ENCODE results near the gene PIGQ.

The PIGQ gene

GRCh38 chr16:629833-630248, 60.1 kb downstream of the PIGQ start:
- Histone ChIP-seq H2BK5ac (ENCODE audit: low read depth, low read length, poor library complexity) (peak overlapping the region; percentile 94), H3K27ac (ENCODE audit: low read depth, low read length) (peak overlapping the region; percentile 99), H3K79me1 (ENCODE audit: low read length) (peaks cover 26% of the 10 kb centered on the region), H3K4me1 (ENCODE audit: control insufficient read depth in 1 of 2, insufficient read depth in 2 of 2, low read length in 2 of 2) (peaks cover 36 to 40% of the 10 kb centered on the region in 2 experiments), H3K9ac (ENCODE audit: low read length) (no peak overlapping the region), H3K4me2 (ENCODE audit: low read length) (peak overlapping the region; percentile 74), H3K27me3 (ENCODE audit: insufficient read depth, low read length) (no peaks in the 10 kb centered on the region), H2BK12ac (ENCODE audit: low read length) (peak overlapping the region; percentile 90), H3K4ac (ENCODE audit: low read depth, low read length) (peak overlapping the region; percentile 85), H2BK120ac (ENCODE audit: insufficient read depth, low read length, poor library complexity) (peak overlapping the region; percentile 95), H3K14ac (ENCODE audit: low read length) (peak overlapping the region; percentile 83), H2AK5ac (ENCODE audit: low read length) (peak overlapping the region; percentile 98), H4K12ac (ENCODE audit: low read depth, low read length) (peak overlapping the region; percentile 68), H3K18ac (ENCODE audit: low read length) (peak overlapping the region; percentile 93), H4K8ac (ENCODE audit: low read depth, low read length) (peak overlapping the region; percentile 75), H3K9me3 (ENCODE audit: insufficient read depth, low read depth, low read length) (peaks cover 3% of the 10 kb centered on the region), H3K23ac (ENCODE audit: low read length) (no peak overlapping the region), H4K91ac (ENCODE audit: low read depth, low read length) (peak overlapping the region; percentile 99), H3K79me2 (ENCODE audit: control insufficient read depth, insufficient read depth, low read length, poor library complexity) (peaks cover 15% of the 10 kb centered on the region), H2AFZ (ENCODE audit: insufficient read depth, low read length, poor library complexity) (peak overlapping the region; percentile 51), H3K36me3 (ENCODE audit: control insufficient read depth in 1 of 2, insufficient read depth in 2 of 2, low read length in 2 of 2) (peaks cover 57 to 67% of the 10 kb centered on the region in 2 experiments), H3K4me3 (ENCODE audit: low read depth, low read length) (peak overlapping the region; percentile 42)
- WGBS (ENCODE audit: extremely low coverage, insufficient coverage, insufficient read length) = no CpG with 5 or more reads among the region's 11 CpGs
- DNase-seq = no peak

DNA sequence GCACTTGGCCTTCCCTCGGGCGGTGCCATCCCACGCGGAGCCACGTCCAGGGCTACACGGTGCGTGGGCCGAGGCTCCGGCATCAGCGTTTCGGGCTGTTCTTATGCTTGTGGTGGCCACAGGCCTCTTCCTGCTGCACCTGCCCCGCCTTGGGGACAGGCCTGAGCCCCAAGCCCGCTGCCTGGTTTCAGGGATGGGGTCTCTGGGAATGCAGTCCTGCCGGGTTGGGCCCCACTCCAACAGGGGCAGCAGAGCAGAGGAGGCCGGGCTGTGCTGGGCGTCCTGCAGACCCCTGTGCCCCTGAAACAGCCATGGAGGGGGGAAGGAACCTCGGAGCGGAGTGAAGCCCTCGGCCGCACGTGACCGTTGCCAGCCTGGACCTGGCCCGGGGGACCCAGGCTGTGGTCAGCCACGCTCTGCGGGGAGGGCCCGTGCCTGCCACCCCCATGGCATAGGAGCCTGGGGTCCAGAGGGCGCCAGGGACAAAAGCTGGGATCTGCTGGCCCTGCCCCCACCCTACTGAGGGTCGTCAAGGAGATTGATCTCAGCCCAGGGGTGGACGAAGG, 60.6 kb downstream of the PIGQ start:
- peak overlapping the region; percentile 99 for H4K91ac ChIP-seq (ENCODE audit: low read depth, low read length)
- H3K9ac ChIP-seq (ENCODE audit: low read length) = no peak overlapping the region
- H3K9me3 ChIP-seq (ENCODE audit: insufficient read depth, low read depth, low read length) = peaks cover 3% of the 10 kb centered on the region
- H2BK5ac ChIP-seq (ENCODE audit: low read depth, low read length, poor library complexity) = peak overlapping the region; percentile 94
- peak overlapping the region; percentile 75 for H4K8ac ChIP-seq (ENCODE audit: low read depth, low read length)
- peaks cover 15% of the 10 kb centered on the region for H3K79me2 ChIP-seq (ENCODE audit: control insufficient read depth, insufficient read depth, low read length, poor library complexity)
- H3K27me3 ChIP-seq (ENCODE audit: insufficient read depth, low read length) = no peaks in the 10 kb centered on the region
- H2AFZ ChIP-seq (ENCODE audit: insufficient read depth, low read length, poor library complexity) = peak overlapping the region; percentile 51
- peak overlapping the region; percentile 90 for H2BK12ac ChIP-seq (ENCODE audit: low read length)
- H3K4me1 ChIP-seq (ENCODE audit: control insufficient read depth in 1 of 2, insufficient read depth in 2 of 2, low read length in 2 of 2) = peaks cover 40 to 44% of the 10 kb centered on the region in 2 experiments
- peak overlapping the region; percentile 99 for H3K27ac ChIP-seq (ENCODE audit: low read depth, low read length)
- peak overlapping the region; percentile 98 for H2AK5ac ChIP-seq (ENCODE audit: low read length)
- H3K23ac ChIP-seq (ENCODE audit: low read length) = no peak overlapping the region
- H3K18ac ChIP-seq (ENCODE audit: low read length) = peak overlapping the region; percentile 93
- peaks cover 26% of the 10 kb centered on the region for H3K79me1 ChIP-seq (ENCODE audit: low read length)
- DNase-seq = no peak
- peak overlapping the region; percentile 95 for H2BK120ac ChIP-seq (ENCODE audit: insufficient read depth, low read length, poor library complexity)
- peak overlapping the region; percentile 85 for H3K4ac ChIP-seq (ENCODE audit: low read depth, low read length)
- H3K14ac ChIP-seq (ENCODE audit: low read length) = peak overlapping the region; percentile 83
- H3K4me3 ChIP-seq (ENCODE audit: low read depth, low read length) = peak overlapping the region; percentile 42
- peaks cover 58 to 64% of the 10 kb centered on the region in 2 experiments for H3K36me3 ChIP-seq (ENCODE audit: control insufficient read depth in 1 of 2, insufficient read depth in 2 of 2, low read length in 2 of 2)
- peak overlapping the region; percentile 68 for H4K12ac ChIP-seq (ENCODE audit: low read depth, low read length)
- peak overlapping the region; percentile 74 for H3K4me2 ChIP-seq (ENCODE audit: low read length)
- WGBS (ENCODE audit: extremely low coverage, insufficient coverage, insufficient read length) = no CpG with 5 or more reads among the region's 29 CpGs

DNA sequence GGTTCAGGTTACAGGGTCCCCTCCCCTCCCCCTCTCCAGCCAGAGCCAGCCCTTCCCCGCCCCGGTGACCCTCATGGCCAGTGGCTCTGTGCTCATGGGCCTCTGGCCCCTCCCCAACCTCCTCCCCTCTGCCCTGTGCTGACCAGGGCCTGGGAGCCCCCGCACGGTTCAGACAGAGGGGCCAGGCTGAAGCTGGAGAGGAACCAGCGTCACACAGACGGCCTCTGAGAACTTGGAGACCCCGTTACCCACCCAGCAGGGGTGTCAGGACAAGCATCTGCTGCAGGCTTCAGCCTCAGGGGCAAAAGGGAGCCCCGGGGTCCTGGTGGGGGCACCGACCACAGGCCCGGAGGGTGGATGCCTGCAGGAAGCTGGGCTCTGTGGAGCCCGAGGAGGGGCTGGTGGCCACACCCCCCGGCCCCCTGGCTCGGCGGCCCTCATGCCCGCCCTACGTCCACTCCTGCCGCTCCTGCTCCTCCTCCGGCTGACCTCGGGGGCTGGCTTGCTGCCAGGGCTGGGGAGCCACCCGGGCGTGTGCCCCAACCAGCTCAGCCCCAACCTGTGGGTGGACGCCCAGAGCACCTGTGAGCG, 61.1 kb downstream of the PIGQ start, which contains the start of gene WFIKKN1:
Gene WFIKKN1 (plus strand): TSS at position 171 of the 591 bp plus-strand sequence. CDS start 269 bp downstream, at position 440.
- Histone ChIP-seq H3K4ac (ENCODE audit: low read depth, low read length) (peak within 1 kb of the TSS; percentile 85), H3K79me1 (ENCODE audit: low read length) (peaks cover 29% of the 10 kb centered on the region), H3K14ac (ENCODE audit: low read length) (peak within 1 kb of the TSS; percentile 83), H4K8ac (ENCODE audit: low read depth, low read length) (peak within 1 kb of the TSS; percentile 75), H3K4me2 (ENCODE audit: low read length) (peak within 1 kb of the TSS; percentile 74), H3K36me3 (ENCODE audit: control insufficient read depth in 1 of 2, insufficient read depth in 2 of 2, low read length in 2 of 2) (peaks cover 52 to 58% of the 10 kb centered on the region in 2 experiments), H3K9ac (ENCODE audit: low read length) (peak within 1 kb of the TSS; percentile 60), H2BK5ac (ENCODE audit: low read depth, low read length, poor library complexity) (peak within 1 kb of the TSS; percentile 94), H3K4me3 (ENCODE audit: low read depth, low read length) (peak within 1 kb of the TSS; percentile 65), H2BK12ac (ENCODE audit: low read length) (peak within 1 kb of the TSS; percentile 90), H2AFZ (ENCODE audit: insufficient read depth, low read length, poor library complexity) (peak within 1 kb of the TSS; percentile 51), H3K4me1 (ENCODE audit: control insufficient read depth in 1 of 2, insufficient read depth in 2 of 2, low read length in 2 of 2) (peaks cover 44 to 48% of the 10 kb centered on the region in 2 experiments), H4K12ac (ENCODE audit: low read depth, low read length) (peak within 1 kb of the TSS; percentile 68), H3K9me3 (ENCODE audit: insufficient read depth, low read depth, low read length) (peaks cover 3% of the 10 kb centered on the region), H2BK120ac (ENCODE audit: insufficient read depth, low read length, poor library complexity) (peak within 1 kb of the TSS; percentile 95), H2AK5ac (ENCODE audit: low read length) (peak within 1 kb of the TSS; percentile 98), H3K27me3 (ENCODE audit: insufficient read depth, low read length) (no peaks in the 10 kb centered on the region), H3K79me2 (ENCODE audit: control insufficient read depth, insufficient read depth, low read length, poor library complexity) (peaks cover 21% of the 10 kb centered on the region), H3K27ac (ENCODE audit: low read depth, low read length) (peak within 1 kb of the TSS; percentile 99), H4K91ac (ENCODE audit: low read depth, low read length) (peak within 1 kb of the TSS; percentile 99), H3K23ac (ENCODE audit: low read length) (no peak within 1 kb of the TSS), H3K18ac (ENCODE audit: low read length) (peak within 1 kb of the TSS; percentile 93)
- WGBS (ENCODE audit: extremely low coverage, insufficient coverage, insufficient read length) = no CpG with 5 or more reads among the region's 23 CpGs
- no peak for DNase-seq

- Histone ChIP-seq H3K27ac (ENCODE audit: low read depth, low read length) (no peak overlapping the region), H4K91ac (ENCODE audit: low read depth, low read length) (no peak overlapping the region), H3K79me2 (ENCODE audit: control insufficient read depth, insufficient read depth, low read length, poor library complexity) (peaks cover 24% of the 10 kb centered on the region), H3K23ac (ENCODE audit: low read length) (no peak overlapping the region), H3K9me3 (ENCODE audit: insufficient read depth, low read depth, low read length) (no peaks in the 10 kb centered on the region), H3K18ac (ENCODE audit: low read length) (no peak overlapping the region), H2AFZ (ENCODE audit: insufficient read depth, low read length, poor library complexity) (no peak overlapping the region), H2BK5ac (ENCODE audit: low read depth, low read length, poor library complexity) (no peak overlapping the region), H3K4me1 (ENCODE audit: control insufficient read depth in 1 of 2, insufficient read depth in 2 of 2, low read length in 2 of 2) (peaks cover 42 to 43% of the 10 kb centered on the region in 2 experiments), H3K27me3 (ENCODE audit: insufficient read depth, low read length) (no peaks in the 10 kb centered on the region), H4K8ac (ENCODE audit: low read depth, low read length) (no peak overlapping the region), H2BK12ac (ENCODE audit: low read length) (no peak overlapping the region), H2AK5ac (ENCODE audit: low read length) (no peak overlapping the region), H3K4me2 (ENCODE audit: low read length) (no peak overlapping the region), H3K9ac (ENCODE audit: low read length) (no peak overlapping the region), H3K14ac (ENCODE audit: low read length) (no peak overlapping the region), H3K79me1 (ENCODE audit: low read length) (peaks cover 36% of the 10 kb centered on the region), H3K4me3 (ENCODE audit: low read depth, low read length) (no peak overlapping the region), H3K4ac (ENCODE audit: low read depth, low read length) (no peak overlapping the region), H4K12ac (ENCODE audit: low read depth, low read length) (no peak overlapping the region), H2BK120ac (ENCODE audit: insufficient read depth, low read length, poor library complexity) (no peak overlapping the region), H3K36me3 (ENCODE audit: control insufficient read depth in 1 of 2, insufficient read depth in 2 of 2, low read length in 2 of 2) (peaks cover 45 to 51% of the 10 kb centered on the region in 2 experiments)
- no peak for DNase-seq
- 100% methylated on average over 1 of the region's 9 CpGs for WGBS (ENCODE audit: extremely low coverage, insufficient coverage, insufficient read length)
These were observed 62.1 kb downstream of the PIGQ start for GRCh38 chr16:631808-632358.

All from trophoblast cell (in vitro differentiated cells and primary cell).